Measurements from ENCODE around the gene GKN2.

GKN2 gene

DNA sequence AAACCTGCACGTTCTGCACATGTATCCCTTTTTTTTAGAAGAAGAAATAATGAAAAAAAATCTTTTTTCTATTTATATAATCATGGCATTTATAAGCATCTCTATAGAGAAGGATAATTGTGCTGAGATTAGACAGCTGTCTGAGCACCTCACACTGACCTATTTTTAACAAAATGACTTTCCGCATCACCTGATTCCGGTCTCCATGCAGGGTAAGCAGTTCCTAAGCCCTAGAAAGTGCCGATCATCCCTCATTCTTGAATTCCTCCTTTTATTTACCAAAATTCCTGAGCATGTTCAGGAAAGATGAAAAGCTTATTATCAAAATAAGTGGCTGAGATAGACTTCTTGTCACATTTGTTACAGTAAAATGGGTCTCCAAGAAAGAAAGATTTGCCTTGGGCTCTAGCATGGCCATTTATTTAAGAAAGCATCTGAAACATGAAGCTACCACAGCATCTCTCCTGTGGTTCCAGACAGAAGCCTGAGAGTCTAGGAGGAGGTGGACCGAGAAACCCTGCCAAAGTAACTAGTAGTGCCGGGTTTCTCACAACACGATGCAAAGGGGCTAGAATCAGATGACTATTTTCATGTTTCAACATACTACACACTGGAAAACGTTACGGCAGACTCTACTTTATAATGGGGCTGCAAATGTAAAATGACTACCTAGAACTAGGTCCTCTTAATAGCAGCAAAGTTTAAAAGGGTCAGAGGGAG lies 22.4 kb upstream of the GKN2 start:
- TF ChIP-seq, protein P1, sequence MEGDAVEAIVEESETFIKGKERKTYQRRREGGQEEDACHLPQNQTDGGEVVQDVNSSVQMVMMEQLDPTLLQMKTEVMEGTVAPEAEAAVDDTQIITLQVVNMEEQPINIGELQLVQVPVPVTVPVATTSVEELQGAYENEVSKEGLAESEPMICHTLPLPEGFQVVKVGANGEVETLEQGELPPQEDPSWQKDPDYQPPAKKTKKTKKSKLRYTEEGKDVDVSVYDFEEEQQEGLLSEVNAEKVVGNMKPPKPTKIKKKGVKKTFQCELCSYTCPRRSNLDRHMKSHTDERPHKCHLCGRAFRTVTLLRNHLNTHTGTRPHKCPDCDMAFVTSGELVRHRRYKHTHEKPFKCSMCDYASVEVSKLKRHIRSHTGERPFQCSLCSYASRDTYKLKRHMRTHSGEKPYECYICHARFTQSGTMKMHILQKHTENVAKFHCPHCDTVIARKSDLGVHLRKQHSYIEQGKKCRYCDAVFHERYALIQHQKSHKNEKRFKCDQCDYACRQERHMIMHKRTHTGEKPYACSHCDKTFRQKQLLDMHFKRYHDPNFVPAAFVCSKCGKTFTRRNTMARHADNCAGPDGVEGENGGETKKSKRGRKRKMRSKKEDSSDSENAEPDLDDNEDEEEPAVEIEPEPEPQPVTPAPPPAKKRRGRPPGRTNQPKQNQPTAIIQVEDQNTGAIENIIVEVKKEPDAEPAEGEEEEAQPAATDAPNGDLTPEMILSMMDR (IDR thresholded peaks at IDR 0.05; ENCODE audit: low read length, missing control alignments), result no peak
- peak; percentile 7 for DNase-seq (ENCODE audit: low read depth)
- H3K4me3 ChIP-seq (replicated peaks; ENCODE audit: low read depth, low read length), result no peak overlapping the region

DNA sequence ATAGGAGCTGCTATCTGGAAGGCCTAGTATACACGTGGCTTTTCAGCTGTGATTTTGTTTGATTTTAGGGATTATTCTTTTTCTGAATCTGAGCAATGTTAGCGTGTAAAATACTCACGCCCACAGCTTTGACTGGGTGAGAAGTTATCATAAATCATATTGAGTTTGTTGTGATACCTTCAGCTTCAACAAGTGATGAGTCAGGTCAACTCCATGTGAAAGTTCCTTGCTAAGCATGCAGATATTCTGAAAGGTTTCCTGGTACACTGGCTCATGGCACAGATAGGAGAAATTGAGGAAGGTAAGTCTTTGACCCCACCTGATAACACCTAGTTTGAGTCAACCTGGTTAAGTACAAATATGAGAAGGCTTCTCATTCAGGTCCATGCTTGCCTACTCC lies 21.6 kb upstream of the GKN2 start, which contains the start of gene GKN1:
Gene GKN1, plus strand, starts transcription at position 386 of the 400 bp plus-strand sequence. CDS start 42 bp downstream, outside the sequence.
- no peak for DNase-seq (ENCODE audit: low read depth)
- no peak within 1 kb of the TSS for H3K4me3 ChIP-seq (replicated peaks; ENCODE audit: low read depth, low read length)
- TF ChIP-seq, protein P1 (IDR thresholded peaks at IDR 0.05; ENCODE audit: low read length, missing control alignments), result no peak

DNA sequence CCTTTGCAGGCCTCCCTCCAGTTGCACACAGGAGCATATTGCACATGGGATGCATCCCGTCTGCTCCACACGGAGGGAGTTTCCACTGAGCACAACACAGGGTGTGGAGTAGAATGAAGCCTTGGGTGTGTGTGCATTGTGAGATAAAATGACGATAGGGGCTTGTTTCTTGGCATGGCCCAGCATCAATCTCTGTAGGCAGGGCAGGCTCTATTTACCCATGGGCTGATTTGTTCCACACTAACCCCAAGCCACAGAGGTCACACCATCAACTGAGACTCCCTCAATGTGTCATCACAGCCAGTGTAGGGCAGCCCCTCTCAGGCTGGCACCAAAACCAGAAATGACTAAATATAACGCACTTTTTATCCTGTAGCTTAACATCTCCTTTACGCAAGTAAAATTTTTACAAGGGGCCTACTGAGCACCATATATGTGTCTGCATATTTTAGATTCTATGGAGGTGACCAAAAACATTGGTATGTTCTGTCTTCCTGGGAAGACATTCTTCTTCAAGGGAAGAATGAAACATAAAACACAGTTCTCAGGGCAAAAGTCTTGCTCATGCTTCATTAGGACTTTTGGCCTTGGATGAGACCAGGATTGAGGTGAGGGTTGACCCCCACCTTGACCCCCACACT lies 19.0 kb upstream of the GKN2 start:
- DNase-seq (ENCODE audit: low read depth), result peak; percentile 94
- TF ChIP-seq, protein P1 (IDR thresholded peaks at IDR 0.05; ENCODE audit: low read length, missing control alignments), result no peak
- H3K4me3 ChIP-seq (replicated peaks; ENCODE audit: low read depth, low read length), result no peak overlapping the region

DNA sequence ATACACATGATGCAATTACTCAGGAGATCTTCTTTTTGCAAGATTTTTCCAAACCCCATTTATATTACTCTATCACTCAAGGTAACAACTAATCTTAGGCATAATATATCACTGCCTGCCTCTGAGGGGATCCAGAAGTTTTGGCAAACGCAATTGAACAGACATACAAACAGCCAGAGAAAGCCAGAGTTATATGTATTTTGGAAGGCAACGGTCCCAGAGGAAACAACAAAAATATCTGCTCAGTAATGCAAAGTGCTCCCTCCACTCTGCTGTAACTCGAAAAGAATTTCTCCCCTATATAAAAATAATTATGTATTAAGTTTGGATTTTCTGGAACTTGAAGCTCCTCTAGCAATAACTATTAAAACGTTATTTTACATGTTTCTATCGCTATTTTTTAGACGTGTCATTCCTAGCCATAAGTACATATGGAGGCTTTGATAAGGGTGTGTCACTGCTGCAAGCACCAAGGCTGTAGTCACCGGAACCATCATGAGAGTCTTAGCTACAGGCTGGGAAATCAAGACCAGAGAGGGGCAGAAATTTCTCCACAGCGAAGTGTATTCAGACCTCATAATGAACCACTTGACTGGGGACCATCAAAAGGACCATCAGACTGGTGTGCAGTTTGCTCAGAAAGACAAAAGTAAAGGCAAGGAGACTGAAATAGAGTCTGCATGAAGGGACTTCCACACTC lies 18.0 kb upstream of the GKN2 start:
- peak; percentile 6 for DNase-seq (ENCODE audit: low read depth)
- TF ChIP-seq, protein P1 (IDR thresholded peaks at IDR 0.05; ENCODE audit: low read length, missing control alignments), result no peak
- H3K4me3 ChIP-seq (replicated peaks; ENCODE audit: low read depth, low read length), result no peak overlapping the region

DNA sequence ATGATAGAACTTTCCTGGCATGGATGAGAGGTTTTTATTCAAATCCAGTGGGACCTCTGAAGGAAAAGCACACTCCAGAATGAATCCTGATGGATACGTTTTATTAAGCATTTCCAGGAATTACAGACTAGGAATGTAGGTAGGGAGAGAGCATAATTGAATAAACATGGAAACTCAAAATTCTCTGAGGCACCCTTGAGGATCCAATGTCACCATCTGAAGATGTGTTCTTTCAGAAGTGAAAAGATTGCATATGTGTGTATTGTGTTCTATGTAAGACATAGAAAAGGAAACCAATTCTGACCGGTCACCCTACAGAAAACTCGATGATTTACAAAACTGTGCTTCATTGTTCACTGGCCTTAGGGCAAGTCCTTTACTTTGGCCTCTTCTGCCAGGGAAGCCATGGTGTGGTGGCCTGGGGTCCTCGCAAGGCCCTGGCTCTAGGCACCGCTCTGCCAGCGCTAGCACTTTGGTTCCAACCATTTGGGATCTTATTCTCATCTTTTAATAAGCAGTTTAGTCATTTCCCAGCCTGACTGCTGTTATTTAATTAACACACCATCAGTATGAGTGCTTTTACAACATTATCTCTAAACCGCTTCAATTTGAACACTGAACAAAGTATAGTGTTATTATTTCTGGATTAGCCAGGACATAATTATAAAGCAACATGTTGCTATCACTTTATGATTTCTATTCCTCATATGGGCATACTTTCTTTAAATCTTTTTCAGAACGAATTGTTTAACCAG lies 17.2 kb upstream of the GKN2 start:
- H3K4me3 ChIP-seq (replicated peaks; ENCODE audit: low read depth, low read length), result no peak overlapping the region
- TF ChIP-seq, protein P1 (IDR thresholded peaks at IDR 0.05; ENCODE audit: low read length, missing control alignments), result no peak
- no peak for DNase-seq (ENCODE audit: low read depth)

DNA sequence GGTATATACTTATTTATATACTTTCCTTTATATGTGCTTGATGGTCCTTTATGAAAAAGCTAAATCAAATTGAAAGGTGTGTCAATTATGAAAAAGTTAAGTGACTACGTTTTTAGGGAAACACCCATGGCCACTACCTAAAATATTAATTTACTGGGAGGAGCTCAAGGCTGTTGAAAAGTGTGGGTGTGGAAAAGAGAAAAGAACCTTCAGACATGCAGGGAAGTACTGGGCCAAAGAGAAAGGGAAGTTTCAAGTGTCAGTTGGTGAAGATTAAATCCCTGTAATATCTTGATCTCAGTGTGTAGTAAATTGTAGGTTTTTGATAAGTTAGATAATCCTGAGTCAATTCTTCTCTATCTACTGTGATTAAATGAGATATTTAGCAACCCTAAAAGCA lies 15.5 kb upstream of the GKN2 start:
- DNase-seq (ENCODE audit: low read depth), result no peak
- TF ChIP-seq, protein P1 (IDR thresholded peaks at IDR 0.05; ENCODE audit: low read length, missing control alignments), result no peak
- no peak overlapping the region for H3K4me3 ChIP-seq (replicated peaks; ENCODE audit: low read depth, low read length)

Measured in fibroblast of pulmonary artery (primary cell).